ENCODE measurements around the gene TRAF3.

The TRAF3 gene

GRCh38 chr14:102731101-102731870 is 46.0 kb upstream of the TRAF3 start:
- no peak for TF ChIP-seq FOXM1 (IDR thresholded peaks at IDR 0.05; ENCODE audit: borderline replicate concordance, low read depth)
- TF ChIP-seq TCF12 (IDR thresholded peaks at IDR 0.05; ENCODE audit: low read depth) = no peak
- no peak for TF ChIP-seq ZBTB7A (IDR thresholded peaks at IDR 0.05; ENCODE audit: low read depth)
- TF ChIP-seq CREB1 (IDR thresholded peaks at IDR 0.05; ENCODE audit: low read depth) = no peak
- TF ChIP-seq TAF1 (IDR thresholded peaks at IDR 0.05; ENCODE audit: low read depth) = no peak
- TF ChIP-seq EP300 (IDR thresholded peaks at IDR 0.05; ENCODE audit: borderline replicate concordance) = no peak
- no peak for TF ChIP-seq REST (IDR thresholded peaks at IDR 0.05; ENCODE audit: low read depth)
- TF ChIP-seq CEBPB (IDR thresholded peaks at IDR 0.05) = no peak
- TF ChIP-seq NFIC (IDR thresholded peaks at IDR 0.05) = no peak
- no peak for TF ChIP-seq USF1 (IDR thresholded peaks at IDR 0.05)

- TF ChIP-seq REST (IDR thresholded peaks at IDR 0.05; ENCODE audit: low read depth) (no peak), ZBTB7A (IDR thresholded peaks at IDR 0.05; ENCODE audit: low read depth) (no peak), RAD21 (IDR thresholded peaks at IDR 0.05; ENCODE audit: low read depth) (no peak)
Observed at GRCh38 chr14:102731871-102732800, 45.1 kb upstream of the TRAF3 start.

GRCh38 chr14:102732924-102733323 is 44.3 kb upstream of the TRAF3 start:
- TF ChIP-seq ZBTB7A (IDR thresholded peaks at IDR 0.05; ENCODE audit: low read depth) (no peak), EP300 (IDR thresholded peaks at IDR 0.05; ENCODE audit: borderline replicate concordance) (no peak), TAF1 (IDR thresholded peaks at IDR 0.05; ENCODE audit: low read depth) (no peak), NFIC (IDR thresholded peaks at IDR 0.05) (no peak), FOXM1 (IDR thresholded peaks at IDR 0.05; ENCODE audit: borderline replicate concordance, low read depth) (no peak), RAD21 (IDR thresholded peaks at IDR 0.05; ENCODE audit: low read depth) (no peak), USF1 (IDR thresholded peaks at IDR 0.05) (no peak), TEAD4 (IDR thresholded peaks at IDR 0.05) (no peak), CREB1 (IDR thresholded peaks at IDR 0.05; ENCODE audit: low read depth) (no peak), REST (IDR thresholded peaks at IDR 0.05; ENCODE audit: low read depth) (no peak), YY1 (IDR thresholded peaks at IDR 0.05; ENCODE audit: low read depth) (no peak), CEBPB (IDR thresholded peaks at IDR 0.05) (no peak), EGR1 (IDR thresholded peaks at IDR 0.05) (no peak), MAX (IDR thresholded peaks at IDR 0.05) (no peak), TCF12 (IDR thresholded peaks at IDR 0.05; ENCODE audit: low read depth) (no peak)

GRCh38 chr14:102733326-102733725 is 43.9 kb upstream of the TRAF3 start:
- TF ChIP-seq TAF1 (IDR thresholded peaks at IDR 0.05; ENCODE audit: low read depth) (no peak), FOXM1 (IDR thresholded peaks at IDR 0.05; ENCODE audit: borderline replicate concordance, low read depth) (no peak), CREB1 (IDR thresholded peaks at IDR 0.05; ENCODE audit: low read depth) (no peak), ZBTB7A (IDR thresholded peaks at IDR 0.05; ENCODE audit: low read depth) (no peak), CEBPB (IDR thresholded peaks at IDR 0.05) (no peak), TEAD4 (IDR thresholded peaks at IDR 0.05) (no peak), MAX (IDR thresholded peaks at IDR 0.05) (no peak), YY1 (IDR thresholded peaks at IDR 0.05; ENCODE audit: low read depth) (no peak)
